HG02623 (cell line): ENCODE measurements around the gene CHERP.
"Not testable (repeated sequence)": the region's sequence is repeated elsewhere in the genome, so short reads cannot be mapped to it uniquely, and the experiment has no call there.

Experiments used
- ATAC-seq: cut with Tn5 transposase; IDR thresholded peaks from one replicate; pipeline ENCODE4 v1.9.1; 2021; ENCODE audit warnings: moderate library complexity; ENCODE audit not compliant: unreplicated experiment

CHERP gene

GRCh38 chr19:16477311-16477710, 64.9 kb downstream of the CHERP start:
- no peak for ATAC-seq

- ATAC-seq = no peak
These were observed 65.8 kb downstream of the CHERP start for GRCh38 chr19:16476401-16476800.

- ATAC-seq = no peak
These were observed 68.3 kb downstream of the CHERP start for GRCh38 chr19:16473875-16474392.

GRCh38 chr19:16472992-16473391, 69.2 kb downstream of the CHERP start:
- no peak for ATAC-seq

GRCh38 chr19:16472559-16472899, 69.7 kb downstream of the CHERP start:
- not testable (repeated sequence) for ATAC-seq

GRCh38 chr19:16470911-16471811, 71.1 kb downstream of the CHERP start:
- peak; percentile 23 for ATAC-seq

GRCh38 chr19:16470541-16470910, 71.7 kb downstream of the CHERP start:
- ATAC-seq = no peak
